Panc1 (cell line): ENCODE measurements around the gene GADD45A.

Source experiments
- POLR2AphosphoS5 ChIP-seq: IDR thresholded peaks from 2 replicates; pipeline ENCODE4 v1.6.1; 2012; ENCODE audit warnings: mild to moderate bottlenecking, low read depth, low read length, moderate library complexity
- REST ChIP-seq, 2 experiments: IDR thresholded peaks; 2 replicates each; pipeline ENCODE4 v1.6.1; 2011 to 2012; ENCODE audit warnings: low read depth in 2 of 2, control low read depth in 1 of 2, low read length in 1 of 2, mild to moderate bottlenecking in 1 of 2, moderate library complexity in 1 of 2; ENCODE audit not compliant: insufficient read depth in 1 of 2
- SIN3A ChIP-seq: IDR thresholded peaks from 2 replicates; pipeline ENCODE4 v1.6.1; 2012; ENCODE audit warnings: low read depth, mild to moderate bottlenecking, low read length, moderate library complexity, borderline replicate concordance; ENCODE audit not compliant: insufficient read depth
- TF ChIP-seq, protein P1 (sequence below): fragments of 450-650 bp; IDR thresholded peaks from 2 replicates; pipeline ENCODE4 v1.5.1; 2017; ENCODE audit warnings: mild to moderate bottlenecking

DNA sequence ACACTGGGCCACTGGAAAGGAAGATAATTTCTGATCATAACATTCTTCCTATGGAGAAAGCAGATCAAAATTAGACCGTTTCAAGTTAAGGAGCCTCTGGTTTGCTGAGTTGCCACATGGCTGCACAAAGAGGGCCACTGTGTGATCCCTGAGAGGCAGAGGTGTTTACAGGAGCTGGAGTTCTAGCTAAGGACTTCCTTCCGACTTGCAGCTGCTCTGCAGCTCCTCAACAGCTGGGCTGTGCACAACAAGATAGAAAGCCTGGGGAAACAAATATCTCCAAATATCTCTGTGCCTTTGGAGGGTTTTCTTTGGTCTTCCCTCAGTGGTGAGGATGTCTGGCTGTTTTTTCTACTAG, 26.8 kb downstream of the GADD45A start:
- TF ChIP-seq, protein P1, sequence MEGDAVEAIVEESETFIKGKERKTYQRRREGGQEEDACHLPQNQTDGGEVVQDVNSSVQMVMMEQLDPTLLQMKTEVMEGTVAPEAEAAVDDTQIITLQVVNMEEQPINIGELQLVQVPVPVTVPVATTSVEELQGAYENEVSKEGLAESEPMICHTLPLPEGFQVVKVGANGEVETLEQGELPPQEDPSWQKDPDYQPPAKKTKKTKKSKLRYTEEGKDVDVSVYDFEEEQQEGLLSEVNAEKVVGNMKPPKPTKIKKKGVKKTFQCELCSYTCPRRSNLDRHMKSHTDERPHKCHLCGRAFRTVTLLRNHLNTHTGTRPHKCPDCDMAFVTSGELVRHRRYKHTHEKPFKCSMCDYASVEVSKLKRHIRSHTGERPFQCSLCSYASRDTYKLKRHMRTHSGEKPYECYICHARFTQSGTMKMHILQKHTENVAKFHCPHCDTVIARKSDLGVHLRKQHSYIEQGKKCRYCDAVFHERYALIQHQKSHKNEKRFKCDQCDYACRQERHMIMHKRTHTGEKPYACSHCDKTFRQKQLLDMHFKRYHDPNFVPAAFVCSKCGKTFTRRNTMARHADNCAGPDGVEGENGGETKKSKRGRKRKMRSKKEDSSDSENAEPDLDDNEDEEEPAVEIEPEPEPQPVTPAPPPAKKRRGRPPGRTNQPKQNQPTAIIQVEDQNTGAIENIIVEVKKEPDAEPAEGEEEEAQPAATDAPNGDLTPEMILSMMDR: no peak
- TF ChIP-seq POLR2AphosphoS5 (no peak), REST (IDR thresholded peaks at IDR 0.05; ENCODE audit: insufficient read depth in 1 of 2, low read depth in 2 of 2, low read length in 1 of 2) (no peak), SIN3A (no peak)
